GM21576 (cell line): ENCODE measurements around the gene RFPL4A.
"Not testable (repeated sequence)": the region's sequence is repeated elsewhere in the genome, so short reads cannot be mapped to it uniquely, and the experiment has no call there.

Experiments
- ATAC-seq: cut with Tn5 transposase; IDR thresholded peaks from one replicate; pipeline ENCODE4 v1.9.1; 2021; ENCODE audit warnings: mild to moderate bottlenecking, moderate library complexity; ENCODE audit not compliant: unreplicated experiment

The RFPL4A gene

GRCh38 chr19:55758797-55759196 lies at the start of gene RFPL4A:
TSS of gene RFPL4A (plus strand) at chr19:55759097. CDS start at chr19:55761801, 2,704 bp downstream.
- not testable (repeated sequence) for ATAC-seq

- no peak for ATAC-seq
Observed at GRCh38 chr19:55711719-55712118, 47.2 kb upstream of the RFPL4A start.

GRCh38 chr19:55712804-55713631 lies 45.9 kb upstream of the RFPL4A start:
- ATAC-seq: no peak

- ATAC-seq: no peak
Observed at GRCh38 chr19:55716531-55716930, 42.4 kb upstream of the RFPL4A start.

GRCh38 chr19:55717251-55717650 lies 41.6 kb upstream of the RFPL4A start:
- no peak for ATAC-seq

- ATAC-seq: not testable (repeated sequence)
Observed at GRCh38 chr19:55717879-55718711, 40.8 kb upstream of the RFPL4A start.

GRCh38 chr19:55720214-55720746 lies 38.6 kb upstream of the RFPL4A start:
- no peak for ATAC-seq

- ATAC-seq: no peak
Observed at GRCh38 chr19:55720801-55721200, 38.1 kb upstream of the RFPL4A start.

- no peak for ATAC-seq
Observed at GRCh38 chr19:55723491-55723890, 35.4 kb upstream of the RFPL4A start.

GRCh38 chr19:55730378-55730777 lies 28.5 kb upstream of the RFPL4A start:
- ATAC-seq: not testable (repeated sequence)

GRCh38 chr19:55738302-55738701 lies 20.6 kb upstream of the RFPL4A start, which contains the start of gene NLRP9:
TSS of gene NLRP9 (minus strand) at chr19:55738402. CDS start at chr19:55738374, 28 bp downstream.
- ATAC-seq: no peak

GRCh38 chr19:55750715-55751114 lies 8.2 kb upstream of the RFPL4A start:
- ATAC-seq: no peak

GRCh38 chr19:55753401-55753800 lies 5.5 kb upstream of the RFPL4A start:
- no peak for ATAC-seq

- ATAC-seq: not testable (repeated sequence)
Observed at GRCh38 chr19:55756808-55757207, 2.1 kb upstream of the RFPL4A start.

- no peak for ATAC-seq
Observed at GRCh38 chr19:55766466-55766865, 7.6 kb downstream of the RFPL4A start.

GRCh38 chr19:55768818-55769217 lies 9.9 kb downstream of the RFPL4A start, which contains the start of gene RFPL4AL1:
TSS of gene RFPL4AL1 (plus strand) at chr19:55769118. CDS start at chr19:55771805, 2,687 bp downstream.
- not testable (repeated sequence) for ATAC-seq

GRCh38 chr19:55769632-55770031 lies 10.7 kb downstream of the RFPL4A start:
- ATAC-seq: not testable (repeated sequence)

- no peak for ATAC-seq
Observed at GRCh38 chr19:55777528-55777927, 18.6 kb downstream of the RFPL4A start.

- no peak for ATAC-seq
Observed at GRCh38 chr19:55778331-55778730, 19.4 kb downstream of the RFPL4A start.

GRCh38 chr19:55781112-55781511 lies 22.2 kb downstream of the RFPL4A start:
- no peak for ATAC-seq

GRCh38 chr19:55795021-55795420 lies 36.1 kb downstream of the RFPL4A start:
- ATAC-seq: no peak
